Liver (tissue), 9 donors: ENCODE measurements around the gene AATK. TPM values are rescaled to one million over a fixed set of nuclear protein-coding genes. Genes with fewer than 3 reads are reported as not detected.

Experiments used
- DNase-seq: peaks from one replicate; pipeline ENCODE4 v3.0.0-alpha.2; 2017; ENCODE audit warnings: low spot score
- H3K27ac ChIP-seq, 2 donors: one replicate each; pipeline ENCODE4 v1.7.0; 2013; ENCODE audit warnings: inconsistent platforms in 2 of 2, low read length in 2 of 2, control low read depth in 1 of 2, low read depth in 1 of 2, mild to moderate bottlenecking in 1 of 2
- H3K27me3 ChIP-seq, 4 donors: one replicate each; pipeline versions ENCODE4 v1.6.1 to v1.7.0; 2013; ENCODE audit warnings: low read length in 3 of 4, inconsistent platforms in 1 of 4, mild to moderate bottlenecking in 1 of 4, moderate library complexity in 1 of 4; ENCODE audit not compliant: control insufficient read depth in 4 of 4, insufficient read depth in 4 of 4
- H3K36me3 ChIP-seq, 4 donors: one replicate each; pipeline versions ENCODE4 v1.6.1 to v1.7.0; 2013; ENCODE audit warnings: low read length in 3 of 4, mild to moderate bottlenecking in 3 of 4, low read depth in 1 of 4, moderate library complexity in 1 of 4; ENCODE audit not compliant: control insufficient read depth in 4 of 4, insufficient read depth in 3 of 4
- H3K4me1 ChIP-seq, 4 donors: one replicate each; pipeline versions ENCODE4 v1.6.1 to v1.7.0; 2013; ENCODE audit warnings: low read length in 3 of 4, mild to moderate bottlenecking in 3 of 4, moderate library complexity in 1 of 4; ENCODE audit not compliant: control insufficient read depth in 4 of 4, insufficient read depth in 4 of 4
- H3K4me3 ChIP-seq, 3 donors: one replicate each; pipeline versions ENCODE4 v1.6.1 to v1.7.0; 2013; ENCODE audit warnings: low read length in 3 of 3, control low read depth in 1 of 3, low read depth in 1 of 3, mild to moderate bottlenecking in 1 of 3
- H3K9ac ChIP-seq, 2 donors: one replicate each; pipeline ENCODE4 v1.7.0; 2013; ENCODE audit warnings: low read length in 2 of 2, mild to moderate bottlenecking in 2 of 2, moderate library complexity in 2 of 2, control low read depth in 1 of 2, low read depth in 1 of 2
- H3K9me3 ChIP-seq, 4 donors: one replicate each; pipeline versions ENCODE4 v1.6.1 to v1.7.0; 2013; ENCODE audit warnings: low read length in 3 of 4; ENCODE audit not compliant: control insufficient read depth in 4 of 4
- ATF3 ChIP-seq: IDR thresholded peaks from 2 replicates; pipeline ENCODE4 v1.6.1; 2016; ENCODE audit warnings: antibody characterized with exemption
- FOXA1 ChIP-seq: IDR thresholded peaks from 2 replicates; pipeline ENCODE4 v1.6.1; 2016; ENCODE audit warnings: antibody characterized with exemption
- HNF4A ChIP-seq, 2 donors: conservative IDR thresholded peaks; 2 replicates each; pipeline ENCODE4 v1.6.1; 2016; ENCODE audit warnings: antibody characterized with exemption in 2 of 2, mild to moderate bottlenecking in 2 of 2
- HNF4G ChIP-seq: IDR thresholded peaks from 2 replicates; pipeline ENCODE4 v1.6.1; 2016; ENCODE audit warnings: antibody characterized with exemption
- MAX ChIP-seq: IDR thresholded peaks from 2 replicates; pipeline ENCODE4 v1.6.1; 2016; ENCODE audit warnings: antibody characterized with exemption
- NR2F2 ChIP-seq: IDR thresholded peaks from 2 replicates; pipeline ENCODE4 v1.6.1; 2016; ENCODE audit warnings: antibody characterized with exemption
- RAD21 ChIP-seq, 2 donors: IDR thresholded peaks; 2 replicates each; pipeline ENCODE4 v1.6.1; 2016; ENCODE audit warnings: antibody characterized with exemption in 2 of 2, mild to moderate bottlenecking in 2 of 2
- REST ChIP-seq: IDR thresholded peaks from 2 replicates; pipeline ENCODE4 v1.6.1; 2016; ENCODE audit warnings: antibody characterized with exemption, mild to moderate bottlenecking
- SP1 ChIP-seq: IDR thresholded peaks from 2 replicates; pipeline ENCODE4 v1.6.1; 2018; ENCODE audit warnings: antibody characterized with exemption, mild to moderate bottlenecking
- YY1 ChIP-seq: IDR thresholded peaks from 2 replicates; pipeline ENCODE4 v1.6.1; 2016; ENCODE audit warnings: antibody characterized with exemption, mild to moderate bottlenecking
- ZBTB33 ChIP-seq: IDR thresholded peaks from 2 replicates; pipeline ENCODE4 v1.6.1; 2016; ENCODE audit warnings: antibody characterized with exemption
- WGBS: extraction: QIAGEN DNeasy Blood & Tissue Kit; methylation state at CpG from one replicate; pipeline ENCODE4 v1.1.7; 2013; 5-methylcytosine and 5-hydroxymethylcytosine counted together
- polyA plus RNA-seq, 2 donors: library from polyadenylated mRNA; stranded (reverse) in 1 of 2; unstranded in 1 of 2; fragments of 200-250 nt in 1 of 2; fragments of >200 nt in 1 of 2; fragmentation: Nextera tagmentation in 1 of 2; extraction: Ambion mirVana in 1 of 2; gene quantifications; one replicate each; pipeline versions ENCODE4 v1.2.1 to v1.2.3, GENCODE V29; 2013 to 2015
- total RNA-seq, 2 donors: library from RNA; depleted of rRNA; stranded (reverse); fragments of >200 nt; gene quantifications; one replicate each; pipeline ENCODE4 v1.2.3, GENCODE V29; 2014
- donor health status: healthy.
- donor health status: healthy.
- donor health status: healthy.
- donor health status: healthy.
- donor health status: healthy.

The AATK gene
- total and polyA plus RNA-seq, 4 donors, result 0.24 to 2.3 (median 0.62) TPM

- 97% methylated on average over 12 of the region's 12 CpGs for WGBS
- no peak overlapping the region for H3K4me3 ChIP-seq
- H3K9me3 ChIP-seq, result no peaks in the 10 kb centered on the region
- no peaks in the 10 kb centered on the region for H3K4me1 ChIP-seq
- H3K27ac ChIP-seq, result no peak overlapping the region
- H3K27me3 ChIP-seq, result no peaks in the 10 kb centered on the region
- no peaks in the 10 kb centered on the region for H3K36me3 ChIP-seq
- no peak overlapping the region for H3K9ac ChIP-seq
- TF ChIP-seq ATF3, result no peak
- no peak for TF ChIP-seq NR2F2
- TF ChIP-seq MAX, result no peak
- TF ChIP-seq HNF4G, result no peak
- TF ChIP-seq RAD21 (IDR thresholded peaks at IDR 0.05), result no peak
- no peak for TF ChIP-seq ZBTB33
- no peak for TF ChIP-seq REST
- no peak for TF ChIP-seq SP1
- no peak for TF ChIP-seq FOXA1
- DNase-seq, result no peak
These were observed 22.4 kb upstream of the AATK start for GRCh38 chr17:81188491-81188840.

GRCh38 chr17:81187586-81188490, 21.8 kb upstream of the AATK start:
- no peaks in the 10 kb centered on the region for H3K9me3 ChIP-seq
- no peak overlapping the region for H3K4me3 ChIP-seq
- 93% methylated on average over 26 of the region's 26 CpGs for WGBS
- H3K27me3 ChIP-seq, result no peaks in the 10 kb centered on the region
- no peaks in the 10 kb centered on the region for H3K4me1 ChIP-seq
- no peak overlapping the region for H3K9ac ChIP-seq
- TF ChIP-seq SP1, result no peak
- no peak for TF ChIP-seq HNF4A (conservative IDR thresholded peaks at IDR 0.05)
- TF ChIP-seq YY1, result no peak
- TF ChIP-seq HNF4G, result no peak
- TF ChIP-seq REST, result no peak
- no peak for DNase-seq
- no peaks in the 10 kb centered on the region for H3K36me3 ChIP-seq
- H3K27ac ChIP-seq, result no peak overlapping the region
